Adrenal gland (tissue), 5 donors: Measurements from ENCODE around the gene SLC27A5.

Experiments
- CTCF ChIP-seq, 6 experiments: fragments of 450-650 bp in 4 of 6; fragments of 200-600 bp in 2 of 6; sonication (generic) in 1 of 6; IDR thresholded peaks; 1 replicate in 5 of 6; 2 replicates in 1 of 6; pipeline versions ENCODE4 v1.5.1 to v1.8.0; 2016 to 2021; ENCODE audit warnings: antibody characterized with exemption in 6 of 6, mild to moderate bottlenecking in 2 of 6, moderate library complexity in 1 of 6
- POLR2A ChIP-seq, 2 donors: fragments of 450-650 bp; IDR thresholded peaks; one replicate each; pipeline ENCODE4 v1.6.1; 2017; ENCODE audit warnings: antibody characterized with exemption in 2 of 2, mild to moderate bottlenecking in 2 of 2, moderate library complexity in 1 of 2
- donor health status: DM: no; HTN: no; CAD: no.

DNA sequence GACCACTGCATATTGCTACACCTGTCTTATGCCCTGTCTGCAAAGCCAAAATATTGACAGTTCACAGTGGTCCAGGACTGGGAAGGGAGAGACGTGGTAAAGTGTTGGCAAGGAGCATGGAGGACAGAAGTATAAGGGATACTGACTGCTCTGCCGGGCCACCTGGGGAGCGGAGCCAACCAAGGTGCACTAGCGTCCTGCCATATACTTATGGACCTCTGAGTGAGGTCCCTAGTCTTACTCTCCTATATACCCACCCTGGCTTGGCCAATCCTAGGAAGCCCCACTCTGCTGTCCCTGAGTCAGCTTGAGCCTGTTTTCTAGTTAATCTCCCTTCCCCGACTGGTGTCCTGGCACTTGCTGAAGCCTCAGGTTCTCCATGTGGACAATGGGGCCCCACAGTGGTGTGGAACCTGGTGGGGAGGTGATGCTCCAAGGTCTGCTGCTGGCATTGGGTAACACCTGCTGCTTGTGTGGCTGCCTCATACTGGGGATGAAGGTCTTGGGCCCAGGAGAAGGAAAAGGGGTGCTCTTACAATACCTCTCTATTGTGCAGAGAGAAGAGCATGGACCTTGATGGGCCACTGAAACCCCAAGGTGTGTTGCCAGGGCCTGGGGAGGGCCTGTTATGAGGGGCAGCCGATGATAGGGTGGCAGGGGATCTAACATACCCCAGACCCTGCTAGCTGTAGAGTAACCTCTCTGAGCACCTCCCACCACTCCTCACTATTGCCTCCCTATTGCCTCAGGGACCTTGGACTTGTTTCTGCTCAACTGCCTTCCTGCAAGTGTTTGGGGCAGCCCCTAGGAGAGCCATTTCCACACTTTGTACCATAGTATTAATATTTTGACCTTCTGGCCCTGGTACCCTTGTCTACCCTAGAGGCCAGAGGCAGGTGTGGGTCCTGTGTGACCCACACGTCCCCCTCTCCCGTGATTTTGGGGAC, 25.3 kb upstream of the SLC27A5 start:
- TF ChIP-seq POLR2A (IDR thresholded peaks at IDR 0.05) (no peak), CTCF (IDR thresholded peaks at IDR 0.05) (no peak)
